ENCODE measurements around the gene FNTB. TPM values are rescaled to one million over a fixed set of nuclear protein-coding genes. Genes with fewer than 3 reads are reported as not detected.

FNTB gene
- total and polyA plus RNA-seq, 2 of the 13 experiments (the other 11 are each of a cell fraction or from before 2014, with no cell fraction given): 23.6 to 28.5 TPM

DNA sequence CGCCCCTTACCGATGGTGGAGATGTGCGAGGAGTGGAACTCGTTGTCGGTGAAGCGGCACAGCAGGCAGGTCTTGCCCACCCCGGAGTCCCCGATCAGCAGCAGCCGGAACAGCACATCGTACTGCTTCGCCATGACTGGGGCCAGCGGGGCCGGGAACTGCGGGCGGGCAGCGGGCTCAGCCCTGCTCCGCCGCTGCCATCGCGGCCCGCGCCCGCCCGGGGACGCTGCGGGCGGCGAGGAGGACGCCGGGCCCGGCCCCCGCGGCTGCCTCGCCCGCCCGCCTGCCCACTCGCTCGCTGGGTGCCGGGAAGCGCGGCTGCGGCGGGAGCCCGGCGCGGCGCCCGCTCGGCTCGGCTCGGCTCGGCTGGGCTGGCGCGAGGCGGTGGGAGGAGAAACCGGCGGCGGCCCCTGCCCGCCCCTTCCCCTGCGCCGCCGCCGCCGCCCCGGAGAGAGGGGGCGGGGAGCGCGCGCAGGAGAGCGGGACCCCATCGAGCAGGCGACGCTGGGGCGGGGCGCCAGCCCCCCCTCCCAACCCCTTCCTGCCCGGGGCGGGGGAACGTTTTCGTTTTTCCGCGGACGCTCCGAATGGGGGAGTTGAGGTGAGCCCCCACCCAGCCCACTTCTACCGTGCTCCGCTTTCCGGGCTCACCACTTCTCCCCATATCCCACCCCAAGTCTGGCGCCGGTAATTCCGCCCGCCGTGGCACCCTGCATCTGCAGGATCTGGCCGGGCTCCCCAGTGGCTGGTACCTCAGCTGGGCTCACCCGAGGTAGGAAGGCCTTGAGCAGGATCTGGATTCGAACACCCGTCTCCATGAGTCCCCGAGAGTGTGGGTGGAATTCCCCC lies 14.5 kb upstream of the FNTB start, which contains the start of gene RAB15 (continued):
- TF ChIP-seq ZNF362 (CRISPR knock-in tag; IDR thresholded peaks at IDR 0.05; ENCODE audit: borderline replicate concordance): no peak
- no peak for TF ChIP-seq ZNF296 (CRISPR knock-in tag; conservative IDR thresholded peaks at IDR 0.05)
- no peak; the same call in 1 of the 2 replicates for TF ChIP-seq TAF1 (CRISPR knock-in tag; IDR thresholded peaks at IDR 0.05)
- 0 out of 2 replicates have a peak, but pooled peaks have one; percentile 27 for TF ChIP-seq ZNF572 (CRISPR knock-in tag; IDR thresholded peaks at IDR 0.05)
- TF ChIP-seq PCBP2 (optimal IDR thresholded peaks at IDR 0.05; ENCODE audit: low read depth, low read length, poor library complexity, severe bottlenecking): no peak
- TF ChIP-seq ZNF318 (CRISPR knock-in tag; IDR thresholded peaks at IDR 0.05): no peak
- no peak for TF ChIP-seq BCLAF1 (IDR thresholded peaks at IDR 0.05)
- no peak for TF ChIP-seq HOXA9 (CRISPR knock-in tag; IDR thresholded peaks at IDR 0.05; ENCODE audit: borderline replicate concordance)
- TF ChIP-seq, protein P1, sequence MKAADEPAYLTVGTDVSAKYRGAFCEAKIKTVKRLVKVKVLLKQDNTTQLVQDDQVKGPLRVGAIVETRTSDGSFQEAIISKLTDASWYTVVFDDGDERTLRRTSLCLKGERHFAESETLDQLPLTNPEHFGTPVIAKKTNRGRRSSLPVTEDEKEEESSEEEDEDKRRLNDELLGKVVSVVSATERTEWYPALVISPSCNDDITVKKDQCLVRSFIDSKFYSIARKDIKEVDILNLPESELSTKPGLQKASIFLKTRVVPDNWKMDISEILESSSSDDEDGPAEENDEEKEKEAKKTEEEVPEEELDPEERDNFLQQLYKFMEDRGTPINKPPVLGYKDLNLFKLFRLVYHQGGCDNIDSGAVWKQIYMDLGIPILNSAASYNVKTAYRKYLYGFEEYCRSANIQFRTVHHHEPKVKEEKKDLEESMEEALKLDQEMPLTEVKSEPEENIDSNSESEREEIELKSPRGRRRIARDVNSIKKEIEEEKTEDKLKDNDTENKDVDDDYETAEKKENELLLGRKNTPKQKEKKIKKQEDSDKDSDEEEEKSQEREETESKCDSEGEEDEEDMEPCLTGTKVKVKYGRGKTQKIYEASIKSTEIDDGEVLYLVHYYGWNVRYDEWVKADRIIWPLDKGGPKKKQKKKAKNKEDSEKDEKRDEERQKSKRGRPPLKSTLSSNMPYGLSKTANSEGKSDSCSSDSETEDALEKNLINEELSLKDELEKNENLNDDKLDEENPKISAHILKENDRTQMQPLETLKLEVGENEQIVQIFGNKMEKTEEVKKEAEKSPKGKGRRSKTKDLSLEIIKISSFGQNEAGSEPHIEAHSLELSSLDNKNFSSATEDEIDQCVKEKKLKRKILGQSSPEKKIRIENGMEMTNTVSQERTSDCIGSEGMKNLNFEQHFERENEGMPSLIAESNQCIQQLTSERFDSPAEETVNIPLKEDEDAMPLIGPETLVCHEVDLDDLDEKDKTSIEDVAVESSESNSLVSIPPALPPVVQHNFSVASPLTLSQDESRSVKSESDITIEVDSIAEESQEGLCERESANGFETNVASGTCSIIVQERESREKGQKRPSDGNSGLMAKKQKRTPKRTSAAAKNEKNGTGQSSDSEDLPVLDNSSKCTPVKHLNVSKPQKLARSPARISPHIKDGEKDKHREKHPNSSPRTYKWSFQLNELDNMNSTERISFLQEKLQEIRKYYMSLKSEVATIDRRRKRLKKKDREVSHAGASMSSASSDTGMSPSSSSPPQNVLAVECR (CRISPR knock-in tag; IDR thresholded peaks at IDR 0.05; ENCODE audit: borderline replicate concordance): 0 out of 2 replicates have a peak, but pooled peaks have one; percentile 30
- no peak for TF ChIP-seq MIER3 (CRISPR knock-in tag; IDR thresholded peaks at IDR 0.05; ENCODE audit: borderline replicate concordance)
